SK-N-MC (cell line): Measurements from ENCODE around the gene TNNI3K.

Source experiments
- EZH2 ChIP-seq: fragments of 200-600 bp; sonication (generic); IDR thresholded peaks from one replicate; pipeline ENCODE4 v1.6.1; 2017; ENCODE audit warnings: antibody characterized with exemption
- POLR2AphosphoS5 ChIP-seq: IDR thresholded peaks from 2 replicates; pipeline ENCODE4 v1.6.1; 2012; ENCODE audit warnings: mild to moderate bottlenecking, low read depth, low read length, borderline replicate concordance

GRCh38 chr1:74531796-74532195 lies 296.6 kb downstream of the TNNI3K start:
- TF ChIP-seq POLR2AphosphoS5 = no peak
- no peak for TF ChIP-seq EZH2
